GM18505 (cell line): ENCODE data around the gene SLC26A1.

ENCODE experiments used
- ATAC-seq: cut with Tn5 transposase; IDR thresholded peaks from one replicate; pipeline ENCODE4 v1.9.1; 2021; ENCODE audit not compliant: unreplicated experiment
- POLR2A ChIP-seq: IDR thresholded peaks from 4 replicates; pipeline ENCODE4 v1.6.1; 2011; ENCODE audit warnings: borderline replicate concordance; ENCODE audit not compliant: insufficient read depth, insufficient read length; ENCODE audit errors: extremely low read depth

Gene SLC26A1

GRCh38 chr4:1035510-1035909, 42.3 kb upstream of the SLC26A1 start:
- no peak for TF ChIP-seq POLR2A
- ATAC-seq = no peak

GRCh38 chr4:1033840-1034551, 40.8 kb upstream of the SLC26A1 start:
- no peak for TF ChIP-seq POLR2A
- ATAC-seq = no peak

GRCh38 chr4:1032861-1033260, 39.7 kb upstream of the SLC26A1 start:
- no peak for TF ChIP-seq POLR2A
- ATAC-seq = no peak

- ATAC-seq = no peak
- TF ChIP-seq POLR2A = no peak
These were observed 39.0 kb upstream of the SLC26A1 start for GRCh38 chr4:1031956-1032795.

GRCh38 chr4:1031346-1031745, 38.1 kb upstream of the SLC26A1 start:
- no peak for TF ChIP-seq POLR2A
- no peak for ATAC-seq

- ATAC-seq = no peak
- TF ChIP-seq POLR2A = no peak
These were observed 37.4 kb upstream of the SLC26A1 start for GRCh38 chr4:1030559-1030958.

GRCh38 chr4:1030031-1030430, 36.8 kb upstream of the SLC26A1 start:
- no peak for TF ChIP-seq POLR2A
- ATAC-seq = no peak

GRCh38 chr4:1029529-1029928, 36.3 kb upstream of the SLC26A1 start:
- no peak for ATAC-seq
- TF ChIP-seq POLR2A = no peak

- no peak for ATAC-seq
- no peak for TF ChIP-seq POLR2A
These were observed 35.5 kb upstream of the SLC26A1 start for GRCh38 chr4:1028574-1029220.

- no peak for TF ChIP-seq POLR2A
- ATAC-seq = no peak
These were observed 34.7 kb upstream of the SLC26A1 start for GRCh38 chr4:1027915-1028238.

GRCh38 chr4:1027219-1027914, 34.2 kb upstream of the SLC26A1 start:
- ATAC-seq = no peak
- no peak for TF ChIP-seq POLR2A

GRCh38 chr4:1026115-1026514, 32.9 kb upstream of the SLC26A1 start:
- peak; percentile 60 for ATAC-seq
- no peak for TF ChIP-seq POLR2A

GRCh38 chr4:1024882-1025545, 31.8 kb upstream of the SLC26A1 start:
- TF ChIP-seq POLR2A = no peak
- no peak for ATAC-seq
